Activated T-helper 1 cell treated with anti-CD3 and anti-CD28 coated beads, Interleukin-2, amount 50 U/mL, for 16 hours (primary cell): ENCODE results near the gene YWHAQ.
A peak's percentile ranks its signal among the peaks of the same experiment; 100 is the strongest.
"Not testable (repeated sequence)": the region's sequence is repeated elsewhere in the genome, so short reads cannot be mapped to it uniquely, and the experiment has no call there.

Experiments
- DNase-seq, 2 donors: peaks; one replicate each; pipeline ENCODE4 v3.0.0-alpha.2; 2020; ENCODE audit warnings: low read depth in 1 of 2, low spot score in 1 of 2

YWHAQ gene

GRCh38 chr2:9594366-9595054 lies 36.3 kb downstream of the YWHAQ start:
- no peak for DNase-seq

- DNase-seq = no peak
These were observed 36.9 kb downstream of the YWHAQ start for GRCh38 chr2:9593925-9594324.

GRCh38 chr2:9592699-9593098 lies 38.1 kb downstream of the YWHAQ start:
- no peak for DNase-seq

GRCh38 chr2:9590641-9591040 lies 40.2 kb downstream of the YWHAQ start:
- DNase-seq = no peak

GRCh38 chr2:9586465-9586864 lies 44.3 kb downstream of the YWHAQ start:
- no peak for DNase-seq

- DNase-seq = no peak
These were observed 45.3 kb downstream of the YWHAQ start for GRCh38 chr2:9585486-9585885.

- DNase-seq = not testable (repeated sequence)
These were observed 45.9 kb downstream of the YWHAQ start for GRCh38 chr2:9584902-9585301.

- no peak for DNase-seq
These were observed 48.2 kb downstream of the YWHAQ start for GRCh38 chr2:9582624-9583023.

GRCh38 chr2:9578467-9579235 lies 52.1 kb downstream of the YWHAQ start:
- DNase-seq = no peak

- DNase-seq = no peak
These were observed 56.5 kb downstream of the YWHAQ start for GRCh38 chr2:9574331-9574730.

GRCh38 chr2:9573840-9574239 lies 57.0 kb downstream of the YWHAQ start:
- no peak for DNase-seq

GRCh38 chr2:9573013-9573720 lies 57.6 kb downstream of the YWHAQ start:
- DNase-seq = no peak

- DNase-seq = no peak
These were observed 60.4 kb downstream of the YWHAQ start for GRCh38 chr2:9570182-9571060.

- no peak for DNase-seq
These were observed 65.2 kb downstream of the YWHAQ start for GRCh38 chr2:9565436-9566153.

GRCh38 chr2:9560628-9561027 lies 70.2 kb downstream of the YWHAQ start:
- DNase-seq = no peak

GRCh38 chr2:9558948-9559381 lies 71.8 kb downstream of the YWHAQ start:
- DNase-seq = no peak

- DNase-seq = no peak
These were observed 74.6 kb downstream of the YWHAQ start for GRCh38 chr2:9556121-9556743.

- DNase-seq = peak; percentile 68 to 84
These were observed 75.3 kb downstream of the YWHAQ start, which contains the start of gene ADAM17 for GRCh38 chr2:9555297-9556120. Gene ADAM17, minus strand, starts transcription at chr2:9555830. Its CDS starts 225 bp downstream, at chr2:9555605.

- DNase-seq = no peak
These were observed 75.9 kb downstream of the YWHAQ start for GRCh38 chr2:9554921-9555296.
